ENCODE results near the gene FTH1.
"Not testable (repeated sequence)": the region's sequence is repeated elsewhere in the genome, so short reads cannot be mapped to it uniquely, and the experiment has no call there.

The FTH1 gene

GRCh38 chr11:61963282-61964057 lies 4.0 kb downstream of the FTH1 start:
- DNase-seq, result no peak

GRCh38 chr11:61963016-61963281 lies 4.5 kb downstream of the FTH1 start:
- no peak for DNase-seq

GRCh38 chr11:61962213-61963015 lies 5.0 kb downstream of the FTH1 start:
- DNase-seq, result no peak

GRCh38 chr11:61961570-61962212 lies 5.7 kb downstream of the FTH1 start:
- DNase-seq, result no peak

- DNase-seq, result no peak
These were observed 6.9 kb downstream of the FTH1 start for GRCh38 chr11:61960532-61960931.

GRCh38 chr11:61959678-61960077 lies 7.8 kb downstream of the FTH1 start:
- DNase-seq, result no peak

- DNase-seq, result no peak
These were observed 8.3 kb downstream of the FTH1 start for GRCh38 chr11:61959114-61959513.

- DNase-seq, result no peak
These were observed 8.8 kb downstream of the FTH1 start for GRCh38 chr11:61958590-61958989.

GRCh38 chr11:61957021-61957770 lies 10.2 kb downstream of the FTH1 start:
- no peak for DNase-seq

GRCh38 chr11:61956191-61957020 lies 11.0 kb downstream of the FTH1 start:
- DNase-seq, result no peak

- peak; percentile 30 for DNase-seq
These were observed 11.9 kb downstream of the FTH1 start for GRCh38 chr11:61955422-61956135.

GRCh38 chr11:61954851-61955421 lies 12.5 kb downstream of the FTH1 start:
- peak; percentile 9 for DNase-seq

GRCh38 chr11:61954106-61954850 lies 13.2 kb downstream of the FTH1 start:
- no peak for DNase-seq

GRCh38 chr11:61953632-61954031 lies 13.8 kb downstream of the FTH1 start:
- DNase-seq, result not testable (repeated sequence)

- DNase-seq, result no peak
These were observed 14.6 kb downstream of the FTH1 start for GRCh38 chr11:61952882-61953281.

GRCh38 chr11:61951484-61952135 lies 15.8 kb downstream of the FTH1 start:
- DNase-seq, result no peak

GRCh38 chr11:61950035-61950547 lies 17.3 kb downstream of the FTH1 start, which contains the start of gene BEST1:
TSS of gene BEST1 (plus strand) at chr11:61950351. CDS start at chr11:61951807, 1,456 bp downstream.
- no peak for DNase-seq

GRCh38 chr11:61949169-61950034 lies 18.0 kb downstream of the FTH1 start:
- no peak for DNase-seq
